Measurements from ENCODE around the gene HMCN1. TPM values are rescaled to one million over a fixed set of nuclear protein-coding genes. Genes with fewer than 3 reads are reported as not detected.

HMCN1 gene
- total and polyA plus RNA-seq, 2 experiments from 2014 or later, result 1.6 to 8.7 TPM

DNA sequence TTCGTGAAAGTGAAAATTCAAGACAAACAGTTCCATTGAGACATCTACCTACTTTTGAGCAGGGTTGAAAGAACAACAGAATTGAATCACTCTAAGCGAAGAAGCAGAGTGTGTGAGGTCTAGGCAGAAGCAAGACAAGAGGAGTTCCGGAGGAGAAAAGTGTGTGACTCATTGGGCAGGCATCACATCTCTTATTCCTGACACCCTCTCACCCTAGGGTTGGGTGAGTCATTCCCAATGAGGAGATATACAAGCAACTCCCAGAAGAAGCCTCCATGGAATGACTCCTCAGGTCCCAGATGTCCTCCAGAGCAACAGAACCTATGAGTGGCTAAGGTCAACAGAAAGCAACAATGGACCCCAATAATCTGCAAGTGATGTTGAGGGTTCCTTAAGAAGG is 502.7 kb downstream of the HMCN1 start:
- TF ChIP-seq NANOG (IDR thresholded peaks at IDR 0.05; ENCODE audit: borderline replicate concordance) (no peak), EZH2 (IDR thresholded peaks at IDR 0.05; ENCODE audit: low read depth, unreplicated experiment) (no peak), EZH2phosphoT487 (IDR thresholded peaks at IDR 0.05; ENCODE audit: unreplicated experiment) (no peak), ZNF114 (CRISPR knock-in tag; IDR thresholded peaks at IDR 0.05) (no peak)

DNA sequence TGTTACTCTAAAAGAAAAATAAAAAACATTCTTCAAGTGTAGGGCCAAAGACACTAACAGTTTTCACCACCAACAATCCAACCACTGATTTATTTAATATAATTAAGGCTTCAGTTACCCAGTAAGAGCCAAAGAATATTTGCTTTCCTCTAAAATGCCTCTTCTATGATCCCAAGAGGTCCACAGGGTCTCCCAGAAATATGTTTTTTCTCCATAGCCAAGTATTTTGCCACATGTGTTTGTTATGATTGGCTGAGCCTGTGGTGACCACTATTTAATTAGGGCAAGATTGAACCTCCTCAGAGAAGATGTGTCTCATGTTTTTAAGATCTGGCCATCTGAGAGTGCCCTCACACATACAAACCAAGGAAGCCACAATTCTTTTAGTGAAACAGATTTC is 505.0 kb downstream of the HMCN1 start:
- Histone ChIP-seq H3K36me3 (ENCODE audit: insufficient read depth) (no peaks in the 10 kb centered on the region), H3K27me3 (ENCODE audit: insufficient read depth) (no peaks in the 10 kb centered on the region), H3K79me2 (replicated peaks; ENCODE audit: insufficient read depth) (no peaks in the 10 kb centered on the region), H3K4me2 (no peak overlapping the region), H3K4me1 (ENCODE audit: insufficient read depth) (no peaks in the 10 kb centered on the region), H3K9me2 (ENCODE audit: insufficient read depth) (peaks cover 19% of the 10 kb centered on the region), H2AFZ (no peak overlapping the region), H3K27ac (ENCODE audit: low read depth) (no peak overlapping the region), H3F3A (replicated peaks; ENCODE audit: low read depth) (no peaks in the 10 kb centered on the region), H4K20me1 (replicated peaks; ENCODE audit: insufficient read depth) (no peaks in the 10 kb centered on the region), H3K4me3 (no peak overlapping the region)
- Mint-ChIP-seq H3K27ac (no peak overlapping the region), H3K4me3 (no peak overlapping the region), H3K36me3 (ENCODE audit: low read depth) (no peaks in the 10 kb centered on the region), H3K4me1 (no peaks in the 10 kb centered on the region), H3K27me3 (ENCODE audit: insufficient read depth, low read depth, poor library complexity) (no peaks in the 10 kb centered on the region), H3K9me3 (no peaks in the 10 kb centered on the region)
- no peak for ATAC-seq
- no peak for DNase-seq (ENCODE audit: low spot score)
- TF ChIP-seq, protein P1, sequence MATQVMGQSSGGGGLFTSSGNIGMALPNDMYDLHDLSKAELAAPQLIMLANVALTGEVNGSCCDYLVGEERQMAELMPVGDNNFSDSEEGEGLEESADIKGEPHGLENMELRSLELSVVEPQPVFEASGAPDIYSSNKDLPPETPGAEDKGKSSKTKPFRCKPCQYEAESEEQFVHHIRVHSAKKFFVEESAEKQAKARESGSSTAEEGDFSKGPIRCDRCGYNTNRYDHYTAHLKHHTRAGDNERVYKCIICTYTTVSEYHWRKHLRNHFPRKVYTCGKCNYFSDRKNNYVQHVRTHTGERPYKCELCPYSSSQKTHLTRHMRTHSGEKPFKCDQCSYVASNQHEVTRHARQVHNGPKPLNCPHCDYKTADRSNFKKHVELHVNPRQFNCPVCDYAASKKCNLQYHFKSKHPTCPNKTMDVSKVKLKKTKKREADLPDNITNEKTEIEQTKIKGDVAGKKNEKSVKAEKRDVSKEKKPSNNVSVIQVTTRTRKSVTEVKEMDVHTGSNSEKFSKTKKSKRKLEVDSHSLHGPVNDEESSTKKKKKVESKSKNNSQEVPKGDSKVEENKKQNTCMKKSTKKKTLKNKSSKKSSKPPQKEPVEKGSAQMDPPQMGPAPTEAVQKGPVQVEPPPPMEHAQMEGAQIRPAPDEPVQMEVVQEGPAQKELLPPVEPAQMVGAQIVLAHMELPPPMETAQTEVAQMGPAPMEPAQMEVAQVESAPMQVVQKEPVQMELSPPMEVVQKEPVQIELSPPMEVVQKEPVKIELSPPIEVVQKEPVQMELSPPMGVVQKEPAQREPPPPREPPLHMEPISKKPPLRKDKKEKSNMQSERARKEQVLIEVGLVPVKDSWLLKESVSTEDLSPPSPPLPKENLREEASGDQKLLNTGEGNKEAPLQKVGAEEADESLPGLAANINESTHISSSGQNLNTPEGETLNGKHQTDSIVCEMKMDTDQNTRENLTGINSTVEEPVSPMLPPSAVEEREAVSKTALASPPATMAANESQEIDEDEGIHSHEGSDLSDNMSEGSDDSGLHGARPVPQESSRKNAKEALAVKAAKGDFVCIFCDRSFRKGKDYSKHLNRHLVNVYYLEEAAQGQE (IDR thresholded peaks at IDR 0.05; ENCODE audit: unreplicated experiment), result no peak
- TF ChIP-seq, protein P2, sequence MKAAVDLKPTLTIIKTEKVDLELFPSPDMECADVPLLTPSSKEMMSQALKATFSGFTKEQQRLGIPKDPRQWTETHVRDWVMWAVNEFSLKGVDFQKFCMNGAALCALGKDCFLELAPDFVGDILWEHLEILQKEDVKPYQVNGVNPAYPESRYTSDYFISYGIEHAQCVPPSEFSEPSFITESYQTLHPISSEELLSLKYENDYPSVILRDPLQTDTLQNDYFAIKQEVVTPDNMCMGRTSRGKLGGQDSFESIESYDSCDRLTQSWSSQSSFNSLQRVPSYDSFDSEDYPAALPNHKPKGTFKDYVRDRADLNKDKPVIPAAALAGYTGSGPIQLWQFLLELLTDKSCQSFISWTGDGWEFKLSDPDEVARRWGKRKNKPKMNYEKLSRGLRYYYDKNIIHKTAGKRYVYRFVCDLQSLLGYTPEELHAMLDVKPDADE (IDR thresholded peaks at IDR 0.05), result no peak
- TF ChIP-seq, protein P3, sequence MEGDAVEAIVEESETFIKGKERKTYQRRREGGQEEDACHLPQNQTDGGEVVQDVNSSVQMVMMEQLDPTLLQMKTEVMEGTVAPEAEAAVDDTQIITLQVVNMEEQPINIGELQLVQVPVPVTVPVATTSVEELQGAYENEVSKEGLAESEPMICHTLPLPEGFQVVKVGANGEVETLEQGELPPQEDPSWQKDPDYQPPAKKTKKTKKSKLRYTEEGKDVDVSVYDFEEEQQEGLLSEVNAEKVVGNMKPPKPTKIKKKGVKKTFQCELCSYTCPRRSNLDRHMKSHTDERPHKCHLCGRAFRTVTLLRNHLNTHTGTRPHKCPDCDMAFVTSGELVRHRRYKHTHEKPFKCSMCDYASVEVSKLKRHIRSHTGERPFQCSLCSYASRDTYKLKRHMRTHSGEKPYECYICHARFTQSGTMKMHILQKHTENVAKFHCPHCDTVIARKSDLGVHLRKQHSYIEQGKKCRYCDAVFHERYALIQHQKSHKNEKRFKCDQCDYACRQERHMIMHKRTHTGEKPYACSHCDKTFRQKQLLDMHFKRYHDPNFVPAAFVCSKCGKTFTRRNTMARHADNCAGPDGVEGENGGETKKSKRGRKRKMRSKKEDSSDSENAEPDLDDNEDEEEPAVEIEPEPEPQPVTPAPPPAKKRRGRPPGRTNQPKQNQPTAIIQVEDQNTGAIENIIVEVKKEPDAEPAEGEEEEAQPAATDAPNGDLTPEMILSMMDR (conservative IDR thresholded peaks at IDR 0.05; ENCODE audit: low read depth in 2 of 2), result no peak
- TF ChIP-seq CREB1 (CRISPR knock-in tag; IDR thresholded peaks at IDR 0.05; ENCODE audit: low read depth), result no peak
- no peak for TF ChIP-seq JUNB (IDR thresholded peaks at IDR 0.05; ENCODE audit: unreplicated experiment)
- TF ChIP-seq NANOG (IDR thresholded peaks at IDR 0.05; ENCODE audit: borderline replicate concordance), result no peak
- no peak for TF ChIP-seq EZH2 (IDR thresholded peaks at IDR 0.05; ENCODE audit: low read depth, unreplicated experiment)
- no peak for TF ChIP-seq EZH2phosphoT487 (IDR thresholded peaks at IDR 0.05; ENCODE audit: unreplicated experiment)
- no peak for TF ChIP-seq STAT1 (IDR thresholded peaks at IDR 0.05; ENCODE audit: unreplicated experiment)
- TF ChIP-seq ZNF114 (CRISPR knock-in tag; IDR thresholded peaks at IDR 0.05), result no peak
- TF ChIP-seq ZNF331 (CRISPR knock-in tag; IDR thresholded peaks at IDR 0.05; ENCODE audit: low read depth), result no peak

More for the DNA sequence above, 502.7 kb downstream of the HMCN1 start:
- Histone ChIP-seq H3K9me2 (ENCODE audit: insufficient read depth) (peaks cover 16% of the 10 kb centered on the region; the same call in 1 of the 2 replicates), H3K4me1 (ENCODE audit: insufficient read depth) (no peaks in the 10 kb centered on the region), H3K27ac (ENCODE audit: low read depth) (no peak overlapping the region), H2AFZ (no peak overlapping the region), H3K36me3 (ENCODE audit: insufficient read depth) (no peaks in the 10 kb centered on the region), H3K4me3 (no peak overlapping the region), H4K20me1 (replicated peaks; ENCODE audit: insufficient read depth) (no peaks in the 10 kb centered on the region), H3K27me3 (ENCODE audit: insufficient read depth) (no peaks in the 10 kb centered on the region), H3K4me2 (no peak overlapping the region), H3F3A (replicated peaks; ENCODE audit: low read depth) (no peaks in the 10 kb centered on the region), H3K79me2 (replicated peaks; ENCODE audit: insufficient read depth) (no peaks in the 10 kb centered on the region)
- ATAC-seq (no peak), DNase-seq (ENCODE audit: low spot score) (no peak)
- Mint-ChIP-seq H3K4me3 (no peak overlapping the region), H3K27ac (no peak overlapping the region), H3K9me3 (no peaks in the 10 kb centered on the region), H3K4me1 (no peaks in the 10 kb centered on the region), H3K36me3 (ENCODE audit: low read depth) (no peaks in the 10 kb centered on the region), H3K27me3 (ENCODE audit: insufficient read depth, low read depth, poor library complexity) (no peaks in the 10 kb centered on the region)
